ENCODE data around the gene NECTIN1.
A peak's percentile ranks its signal among the peaks of the same experiment; 100 is the strongest.
"Not testable (repeated sequence)": the region's sequence is repeated elsewhere in the genome, so short reads cannot be mapped to it uniquely, and the experiment has no call there.

Gene NECTIN1

GRCh38 chr11:119615882-119616196, 113.2 kb downstream of the NECTIN1 start:
- no peak for DNase-seq (ENCODE audit: low spot score)

DNA sequence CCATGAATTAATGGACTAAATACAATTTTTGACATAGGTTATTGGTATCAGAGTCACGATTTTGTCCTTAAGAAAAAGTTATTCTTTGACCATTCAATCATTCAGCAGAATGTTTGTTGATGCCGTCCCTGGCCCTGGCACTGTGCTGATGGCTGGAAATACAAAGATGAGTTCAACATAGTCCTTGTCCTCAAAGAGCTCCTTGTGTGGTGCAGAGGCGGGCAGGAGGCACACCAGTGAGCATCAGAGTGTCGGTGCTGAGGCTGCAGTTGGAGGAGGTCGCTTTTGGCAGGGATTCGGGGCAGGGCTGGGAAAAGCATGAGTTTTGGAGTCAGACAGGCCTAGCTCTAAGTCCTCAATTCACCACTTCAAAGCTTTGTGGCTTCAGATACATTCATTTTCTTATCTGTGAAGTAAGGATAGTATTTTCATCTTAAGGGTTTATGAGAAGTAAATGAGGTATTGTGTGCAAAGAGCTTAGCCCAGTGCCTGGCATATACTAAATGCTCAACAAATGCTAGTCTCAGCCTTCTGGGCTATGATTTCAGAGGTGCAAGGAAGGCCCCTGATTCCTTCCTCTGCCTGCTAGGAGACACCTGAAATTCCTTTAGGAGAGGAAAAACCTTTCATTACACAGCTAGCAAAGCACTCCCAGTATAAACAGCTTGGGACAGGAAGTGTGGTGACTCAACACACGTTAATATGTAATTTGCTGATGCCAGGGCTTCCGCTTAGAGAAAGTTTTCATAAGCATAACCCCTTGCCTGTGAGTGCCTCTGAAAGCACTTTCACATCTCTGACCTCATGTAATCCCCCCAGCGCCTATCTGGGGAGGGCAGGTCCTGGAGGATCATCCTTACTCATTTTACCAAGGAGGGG, 113.8 kb downstream of the NECTIN1 start:
- DNase-seq (ENCODE audit: low spot score) = peak; percentile 65

- DNase-seq (ENCODE audit: low spot score) = no peak
These were observed 114.6 kb downstream of the NECTIN1 start for GRCh38 chr11:119614222-119615002.

- DNase-seq (ENCODE audit: low spot score) = no peak
These were observed 116.2 kb downstream of the NECTIN1 start for GRCh38 chr11:119612814-119613213.

GRCh38 chr11:119610836-119611426, 118.1 kb downstream of the NECTIN1 start:
- DNase-seq (ENCODE audit: low spot score) = no peak

GRCh38 chr11:119608781-119609180, 120.2 kb downstream of the NECTIN1 start:
- no peak for DNase-seq (ENCODE audit: low spot score)

GRCh38 chr11:119608201-119608600, 120.8 kb downstream of the NECTIN1 start:
- DNase-seq (ENCODE audit: low spot score) = no peak

DNA sequence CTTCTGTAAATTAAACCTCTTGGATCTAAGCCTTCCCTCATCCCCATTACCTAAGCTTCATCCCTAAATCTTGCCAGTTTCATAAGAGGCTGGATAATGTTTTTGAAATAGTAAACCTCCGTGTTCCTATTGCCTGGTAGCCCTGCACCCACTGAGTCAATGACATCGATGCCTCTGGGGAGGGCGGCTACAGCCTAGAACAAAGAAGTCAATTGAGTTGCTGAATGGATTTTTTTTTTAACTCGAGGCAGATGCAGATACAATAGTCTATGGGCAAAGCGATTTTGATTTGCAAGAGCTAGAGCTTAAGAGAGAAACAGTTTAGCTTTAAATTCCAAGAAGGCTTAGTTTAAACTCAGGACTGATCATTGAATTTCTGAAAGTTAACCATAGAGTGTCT, 121.3 kb downstream of the NECTIN1 start:
- peak; percentile 39 for DNase-seq (ENCODE audit: low spot score)

- no peak for DNase-seq (ENCODE audit: low spot score)
These were observed 123.8 kb downstream of the NECTIN1 start for GRCh38 chr11:119605137-119605665.

GRCh38 chr11:119602745-119603373, 126.1 kb downstream of the NECTIN1 start:
- no peak for DNase-seq (ENCODE audit: low spot score)

- no peak for DNase-seq (ENCODE audit: low spot score)
These were observed 129.0 kb downstream of the NECTIN1 start for GRCh38 chr11:119599864-119600541.

- DNase-seq (ENCODE audit: low spot score) = not testable (repeated sequence)
These were observed 133.1 kb downstream of the NECTIN1 start for GRCh38 chr11:119595941-119596340.

DNA sequence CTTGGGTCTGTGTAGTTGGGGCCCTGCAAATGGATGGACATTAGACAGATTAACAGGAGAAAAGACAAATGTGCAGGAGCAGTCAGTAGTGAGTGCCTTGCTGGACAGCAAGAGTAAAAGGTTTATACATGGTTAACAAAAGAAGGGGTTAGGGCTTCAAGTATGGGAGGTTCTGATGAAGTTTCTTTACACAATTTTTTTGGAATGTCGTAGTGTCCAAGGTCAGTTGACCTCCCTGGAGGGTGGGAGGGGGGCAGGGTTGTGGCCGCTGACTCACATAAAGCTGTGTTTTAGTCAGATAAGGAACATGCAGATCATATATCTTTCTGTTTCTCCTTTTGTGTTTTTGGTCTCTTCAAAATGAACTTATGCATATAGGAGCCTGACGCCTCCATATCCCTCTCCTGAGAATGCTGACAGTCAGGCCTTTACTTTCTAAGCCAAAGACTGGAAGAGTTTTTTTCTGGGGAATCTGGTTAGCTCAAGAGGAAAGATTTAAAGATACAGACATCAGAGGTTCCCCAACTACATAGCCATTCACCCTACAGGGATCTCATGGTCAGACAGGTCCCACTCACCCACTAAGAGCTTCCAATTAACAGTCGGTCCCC, 134.3 kb downstream of the NECTIN1 start:
- no peak for DNase-seq (ENCODE audit: low spot score)

- DNase-seq (ENCODE audit: low spot score) = no peak
These were observed 135.7 kb downstream of the NECTIN1 start for GRCh38 chr11:119593346-119593745.

GRCh38 chr11:119592642-119593041, 136.4 kb downstream of the NECTIN1 start:
- DNase-seq (ENCODE audit: low spot score) = no peak

DNA sequence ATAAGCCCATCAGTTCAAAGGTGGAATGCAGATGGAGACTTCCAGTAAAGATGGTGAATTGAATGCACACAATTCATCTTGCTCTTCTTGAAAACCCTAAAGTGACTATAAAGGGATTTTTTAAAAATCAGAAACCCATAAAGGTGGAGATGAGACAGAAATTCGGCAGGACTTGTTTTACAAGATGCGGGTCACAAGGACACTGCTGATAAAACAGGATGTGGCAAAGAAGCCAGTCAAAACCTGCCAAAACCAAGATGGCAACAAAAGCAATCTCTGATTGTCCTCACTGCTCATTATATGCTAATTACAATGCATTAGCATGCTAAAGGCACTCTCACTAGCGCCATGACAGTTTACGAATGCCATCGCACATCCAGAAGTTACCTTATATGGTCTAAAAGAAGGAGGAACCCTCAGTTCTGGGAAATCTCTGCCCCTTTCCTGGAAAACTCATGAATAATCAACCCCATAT, 137.1 kb downstream of the NECTIN1 start:
- no peak for DNase-seq (ENCODE audit: low spot score)

- no peak for DNase-seq (ENCODE audit: low spot score)
These were observed 138.2 kb downstream of the NECTIN1 start for GRCh38 chr11:119590651-119591351.

GRCh38 chr11:119589001-119589400, 140.0 kb downstream of the NECTIN1 start:
- DNase-seq (ENCODE audit: low spot score) = no peak
